GM12878 (cell line): ENCODE results near the gene STARD10.

Experiments used
- CTCF ChIP-seq, 3 experiments: IDR thresholded peaks in 2 of 3; conservative IDR thresholded peaks in 1 of 3; 2 replicates each; pipeline ENCODE4 v1.5.1; 2011; ENCODE audit warnings: low read depth in 3 of 3, low read length in 3 of 3, mild to moderate bottlenecking in 3 of 3, control low read depth in 2 of 3, moderate library complexity in 2 of 3, inconsistent platforms in 1 of 3, mixed read lengths in 1 of 3; ENCODE audit not compliant: control insufficient read depth in 2 of 3, insufficient read depth in 1 of 3; ENCODE audit errors: extremely low read depth in 1 of 3
- ESRRA ChIP-seq: IDR thresholded peaks from 2 replicates; pipeline ENCODE4 v1.6.1; 2012; ENCODE audit warnings: mild to moderate bottlenecking, low read length, improper control_type of control experiment
- MTA3 ChIP-seq: IDR thresholded peaks from 2 replicates; pipeline ENCODE4 v1.6.1; 2012; ENCODE audit warnings: low read length, inconsistent platforms, borderline replicate concordance
- NR2C1 ChIP-seq: fragments of 450-650 bp; IDR thresholded peaks from 2 replicates; pipeline ENCODE4 v1.6.1; 2017; ENCODE audit warnings: antibody characterized with exemption, mild to moderate bottlenecking, moderate library complexity
- NR2C2 ChIP-seq: IDR thresholded peaks from 2 replicates; pipeline ENCODE4 v1.6.1; 2011; ENCODE audit warnings: borderline replicate concordance, low read depth; ENCODE audit not compliant: control insufficient read depth, insufficient read length
- POLR2A ChIP-seq: IDR thresholded peaks from 2 replicates; pipeline ENCODE4 v1.6.1; 2011; ENCODE audit warnings: low read depth, mild to moderate bottlenecking, low read length
- USF1 ChIP-seq: IDR thresholded peaks from 2 replicates; pipeline ENCODE4 v1.6.1; 2011; ENCODE audit warnings: borderline replicate concordance, low read depth, mild to moderate bottlenecking, moderate library complexity, mixed read lengths, low read length; ENCODE audit not compliant: insufficient read depth; ENCODE audit errors: extremely low read length
- ZNF274 ChIP-seq: IDR thresholded peaks from one replicate; pipeline ENCODE4 v1.8.0; 2011; ENCODE audit not compliant: insufficient read length, insufficient read depth

DNA sequence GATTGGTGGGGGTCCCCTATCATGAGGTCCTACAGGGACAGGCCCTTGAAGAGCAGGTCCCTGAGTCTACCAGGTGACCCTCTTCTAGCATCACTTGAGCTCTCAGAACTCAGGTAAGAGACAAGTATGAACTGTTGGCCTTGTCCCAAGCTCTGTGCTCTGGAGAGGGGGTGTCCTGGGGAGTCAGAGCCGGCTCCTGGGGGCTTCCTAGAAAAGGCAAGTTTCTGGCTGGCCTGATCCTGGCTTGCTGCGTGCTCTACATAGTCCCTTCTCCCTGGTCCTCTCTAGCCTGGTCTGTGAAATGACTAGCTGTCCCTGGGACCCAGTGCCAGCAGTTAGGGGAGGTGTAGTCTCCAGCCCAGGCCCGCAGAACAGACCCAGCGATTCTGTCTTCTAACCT, 31.8 kb upstream of the STARD10 start:
- TF ChIP-seq MTA3 (no peak), USF1 (no peak), POLR2A (no peak), NR2C2 (no peak), ESRRA (no peak), CTCF (IDR thresholded peaks at IDR 0.05 in 2 of 3, conservative IDR thresholded peaks at IDR 0.05 in 1 of 3; ENCODE audit: control insufficient read depth in 2 of 3, extremely low read depth in 1 of 3, insufficient read depth in 1 of 3, low read depth in 3 of 3, low read length in 3 of 3) (no peak), NR2C1 (no peak), ZNF274 (no peak)
